GM12801 (cell line): ENCODE results near the gene HOXC9.

Experiments used
- CTCF ChIP-seq: IDR thresholded peaks from one replicate; pipeline ENCODE4 v1.5.1; 2011; ENCODE audit warnings: control low read depth; ENCODE audit not compliant: insufficient read length; ENCODE audit errors: extremely low read depth

HOXC9 gene

DNA sequence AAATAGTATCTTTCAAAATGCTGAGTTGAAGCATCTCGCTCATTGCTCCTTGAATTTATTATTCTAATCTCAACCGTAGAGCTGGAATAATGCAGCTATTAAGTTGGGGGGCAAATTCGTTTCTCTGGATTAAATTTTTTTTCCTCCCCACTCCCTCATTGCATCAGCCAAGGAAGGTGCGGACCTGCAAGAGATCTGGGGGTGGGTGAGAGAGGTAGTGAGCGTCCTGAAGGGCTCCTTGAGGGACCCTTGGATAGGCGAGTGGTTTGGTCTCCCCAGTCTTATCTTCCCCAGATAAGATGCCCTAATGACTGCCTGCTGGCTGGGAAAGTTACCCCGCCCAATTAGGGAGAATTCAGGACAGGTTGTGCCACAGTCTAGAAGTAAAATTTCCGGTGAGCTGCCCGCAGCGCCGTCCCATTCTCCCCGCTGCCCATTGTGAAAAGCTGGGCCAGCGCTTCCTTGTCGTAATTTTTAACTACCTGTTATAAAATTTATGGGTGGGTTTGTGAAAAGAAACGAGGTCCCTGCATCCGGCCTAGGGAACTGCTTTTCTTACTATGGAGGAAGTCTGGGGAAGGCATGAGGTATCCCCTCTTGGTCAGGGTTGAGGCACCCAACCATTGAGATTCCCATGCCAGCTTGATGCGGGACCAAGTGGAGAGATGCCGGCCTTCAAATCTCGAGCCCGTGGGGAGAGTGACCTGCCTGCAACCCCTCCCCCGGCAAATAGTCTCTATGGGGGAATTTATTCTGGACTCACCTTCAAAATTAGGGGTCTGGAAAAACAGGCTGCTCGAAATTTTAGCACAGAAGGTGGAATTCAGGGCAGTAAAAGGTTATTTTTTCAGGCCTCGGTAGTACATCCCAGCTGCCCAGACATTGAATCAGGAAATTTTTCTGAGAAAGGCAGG, 15.3 kb downstream of the HOXC9 start:
- TF ChIP-seq CTCF, result no peak

DNA sequence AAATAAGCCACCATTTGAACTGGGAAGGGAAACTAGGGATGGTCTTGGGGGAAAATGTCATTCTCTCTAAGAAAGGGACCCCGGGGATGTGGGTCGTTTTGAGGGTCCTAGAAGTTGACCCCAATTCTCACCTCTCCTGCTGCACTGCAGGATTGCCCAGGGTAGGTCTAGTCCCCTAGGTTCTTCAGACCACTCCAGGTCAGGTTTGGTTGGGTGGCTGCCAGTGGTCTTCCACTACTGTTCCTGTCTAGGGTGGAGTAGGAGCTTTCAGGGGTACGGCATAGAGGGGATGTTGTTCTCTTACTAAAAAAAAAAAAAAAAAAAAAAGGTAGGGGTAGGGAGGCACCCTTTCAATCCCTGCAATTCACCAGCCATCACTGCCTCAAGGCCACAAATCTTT, 16.1 kb downstream of the HOXC9 start:
- no peak for TF ChIP-seq CTCF

DNA sequence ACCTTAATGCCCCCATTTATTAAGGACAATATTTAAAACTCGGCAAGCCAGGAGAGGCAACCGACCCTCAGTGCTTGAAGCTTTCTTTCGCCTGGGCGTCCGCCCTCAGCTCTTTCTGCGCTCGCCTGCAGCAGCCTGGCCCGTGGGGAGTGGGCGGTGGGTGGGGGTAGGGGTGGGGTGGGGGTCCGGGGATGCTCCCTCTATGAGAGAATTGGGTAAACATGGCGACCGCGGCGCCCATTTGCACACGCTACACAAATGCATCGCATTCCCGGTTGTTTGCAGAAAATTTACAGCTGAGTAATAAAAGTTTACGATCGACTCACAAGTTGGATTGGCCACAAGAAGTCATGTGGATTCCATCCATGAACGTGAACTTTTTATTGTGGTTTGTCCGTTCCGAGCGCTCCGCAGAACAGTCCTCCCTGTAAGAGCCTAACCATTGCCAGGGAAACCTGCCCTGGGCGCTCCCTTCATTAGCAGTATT, 16.6 kb downstream of the HOXC9 start:
- TF ChIP-seq CTCF, result no peak

GRCh38 chr12:54017027-54017788, 17.2 kb downstream of the HOXC9 start:
- no peak for TF ChIP-seq CTCF

- TF ChIP-seq CTCF, result no peak
Measured at GRCh38 chr12:54017878-54018467, 18.0 kb downstream of the HOXC9 start.

GRCh38 chr12:54018468-54018984, 18.6 kb downstream of the HOXC9 start:
- no peak for TF ChIP-seq CTCF
